T47D (cell line): ENCODE results near the gene ATG2B.

Experiments
- DNase-seq, 2 experiments: peaks; one replicate each; pipeline versions ENCODE4 v3.0.0 to v3.0.0-alpha.2; 2011 to 2012; ENCODE audit warnings: low read depth in 1 of 2, low spot score in 1 of 2
- JUND ChIP-seq: IDR thresholded peaks from 2 replicates; pipeline ENCODE4 v1.6.1; 2012; ENCODE audit warnings: low read depth
- in situ Hi-C: cut with HindIII; loops from 2 replicates; pipeline ENCODE4 v1.10.0; 2016; ENCODE audit warnings: low sequenced_read_pairs, low pct_unique_long_range_greater_than_20kb

The ATG2B gene

GRCh38 chr14:96273629-96274028 is 89.5 kb downstream of the ATG2B start:
- in situ Hi-C loops = no loop called here
- DNase-seq = no peak
- TF ChIP-seq JUND = no peak

DNA sequence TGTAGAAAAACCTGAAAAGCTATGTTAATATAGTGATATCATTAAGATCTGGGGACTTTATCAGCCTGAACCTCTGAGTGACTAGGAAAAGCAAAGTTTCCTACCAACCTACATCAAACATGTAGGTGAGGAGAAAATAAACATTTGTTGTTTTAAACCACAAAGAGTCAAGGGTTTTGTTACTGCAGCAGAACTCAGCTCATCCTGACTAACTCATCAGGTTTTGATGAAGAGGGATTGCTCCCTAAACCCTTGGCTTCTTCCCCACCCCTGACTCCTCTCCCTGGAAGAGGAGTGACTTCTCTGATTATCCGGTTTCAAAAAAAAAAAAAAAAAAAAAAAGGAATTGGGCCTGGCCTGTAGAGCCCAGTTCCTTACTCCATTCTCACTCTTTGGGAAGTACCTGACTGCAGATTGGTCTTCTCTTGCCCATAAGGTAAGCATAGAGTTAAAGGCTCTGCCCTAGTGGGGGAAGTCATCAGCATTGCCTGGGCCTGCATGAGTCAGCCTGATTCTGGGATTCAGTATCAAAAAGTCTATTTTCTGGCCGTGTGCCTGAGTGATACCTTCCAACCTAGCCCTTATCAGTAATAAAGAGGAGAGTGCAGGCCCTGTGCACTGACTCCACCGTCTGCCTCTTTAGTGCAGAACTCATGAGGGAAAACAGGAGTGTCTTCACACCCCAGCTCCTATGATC is 90.2 kb downstream of the ATG2B start:
- no peak for DNase-seq
- in situ Hi-C loops = no loop called here
- TF ChIP-seq JUND = no peak

DNA sequence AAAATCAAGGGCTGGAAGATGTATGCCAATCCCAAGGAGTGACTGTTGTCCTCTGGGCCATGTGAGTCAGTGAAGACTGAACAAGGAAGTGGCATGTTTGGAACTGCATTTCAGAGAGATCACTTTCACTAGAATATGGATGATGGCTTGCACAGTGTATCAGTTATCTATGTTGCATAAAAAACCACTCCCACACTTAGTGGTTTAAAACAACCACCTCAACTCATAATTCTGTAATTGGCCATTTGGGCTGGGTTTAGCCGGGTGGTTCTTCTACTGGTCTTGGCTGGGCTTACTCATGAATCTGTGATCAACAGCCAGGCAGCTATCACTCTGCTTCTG is 91.7 kb downstream of the ATG2B start:
- no peak for TF ChIP-seq JUND
- DNase-seq = no peak
- in situ Hi-C loops = no loop called here

- DNase-seq = no peak
- in situ Hi-C loops = no loop called here
- no peak for TF ChIP-seq JUND
These were observed 92.3 kb downstream of the ATG2B start for GRCh38 chr14:96270565-96271420.

DNA sequence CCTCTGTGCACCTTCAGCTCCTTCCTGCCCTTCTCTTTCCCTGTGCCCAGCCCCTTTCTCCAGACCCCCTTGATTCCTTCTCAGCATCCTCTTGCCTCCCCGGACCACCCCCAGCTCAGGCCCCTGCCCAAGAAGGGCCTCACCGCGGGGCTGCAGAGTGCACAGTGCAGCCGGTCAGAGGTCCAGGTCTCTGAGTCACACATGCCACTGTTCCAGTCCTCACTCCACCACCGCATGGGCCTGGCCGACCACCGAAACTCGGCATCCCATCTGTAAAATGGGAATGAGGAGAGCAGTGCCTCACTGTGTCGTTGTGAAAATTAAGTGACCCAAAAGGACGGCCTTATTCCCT is 93.8 kb downstream of the ATG2B start:
- DNase-seq = no peak
- no peak for TF ChIP-seq JUND
- in situ Hi-C loops = no loop called here

GRCh38 chr14:96268431-96269358 is 94.4 kb downstream of the ATG2B start:
- in situ Hi-C loops = no loop called here

DNA sequence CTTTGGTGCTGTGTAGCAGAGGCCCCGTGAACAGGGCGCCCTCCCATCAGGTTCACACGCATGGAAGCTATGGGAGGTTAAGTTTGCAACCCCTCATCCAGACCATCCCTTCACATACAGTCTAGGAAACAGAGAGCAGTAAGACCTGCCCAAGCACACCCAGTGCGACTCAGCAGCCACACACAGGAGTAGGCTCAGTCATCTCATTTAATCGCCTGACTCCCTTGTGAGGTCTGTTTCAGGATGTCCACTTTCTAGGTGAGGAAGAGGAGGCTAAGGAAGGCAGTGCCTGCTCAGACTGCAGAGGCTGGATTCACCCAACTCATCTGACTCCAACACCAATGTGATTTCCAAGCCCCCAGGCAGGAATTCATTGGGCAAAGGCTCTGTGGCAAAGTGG is 95.2 kb downstream of the ATG2B start:
- no peak for DNase-seq
- no peak for TF ChIP-seq JUND
- in situ Hi-C loops = no loop called here

More at GRCh38 chr14:96268431-96269358, 94.4 kb downstream of the ATG2B start:
- DNase-seq = no peak
- TF ChIP-seq JUND = no peak

DNA sequence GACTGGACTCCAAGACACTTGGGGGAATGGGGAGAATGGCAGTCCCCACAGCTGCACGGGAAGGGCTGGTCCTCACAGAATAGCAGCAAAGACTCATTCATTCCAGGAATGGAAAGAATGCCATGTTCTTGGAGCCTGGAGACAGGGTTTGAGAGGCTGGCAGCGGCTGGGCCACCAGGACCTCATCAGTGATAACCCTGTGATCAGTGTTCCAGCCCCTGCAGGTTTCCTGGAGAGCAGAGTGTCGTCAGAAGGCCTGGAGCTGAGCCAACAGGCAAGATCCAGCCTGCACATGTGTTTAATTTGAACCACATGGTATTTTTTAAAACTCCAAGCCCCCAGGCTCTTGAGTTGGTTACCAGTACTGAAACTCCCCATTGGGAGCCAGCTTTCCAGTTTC is 95.8 kb downstream of the ATG2B start:
- DNase-seq = peak in 1 of 2 experiments; percentile 42
- in situ Hi-C loops = no loop called here

GRCh38 chr14:96265383-96266095 is 97.6 kb downstream of the ATG2B start:
- in situ Hi-C loops = no loop called here
- TF ChIP-seq JUND = no peak
- DNase-seq = no peak

More for the DNA sequence above, 95.8 kb downstream of the ATG2B start:
- TF ChIP-seq JUND = no peak

GRCh38 chr14:96264853-96265252 is 98.3 kb downstream of the ATG2B start:
- TF ChIP-seq JUND = no peak
- in situ Hi-C loops = no loop called here
- DNase-seq = peak; percentile 74 to 77

GRCh38 chr14:96264200-96264553 is 99.0 kb downstream of the ATG2B start:
- in situ Hi-C loops = no loop called here
- DNase-seq = no peak
- no peak for TF ChIP-seq JUND
